Measurements from ENCODE around the gene FGG.

FGG gene

GRCh38 chr4:154579927-154580326 lies 32.5 kb downstream of the FGG start:
- TF ChIP-seq MYC (IDR thresholded peaks at IDR 0.05; ENCODE audit: low read depth, low read length), result no peak
- TF ChIP-seq CTCF (IDR thresholded peaks at IDR 0.05; ENCODE audit: low read depth, low read length), result no peak
- no peak for DNase-seq (ENCODE audit: low read depth)
- H3K4me3 ChIP-seq (ENCODE audit: low read depth, low read length), result no peak overlapping the region

GRCh38 chr4:154578919-154579318 lies 33.5 kb downstream of the FGG start:
- TF ChIP-seq POLR2A (IDR thresholded peaks at IDR 0.05; ENCODE audit: extremely low read depth, insufficient read length), result no peak
- TF ChIP-seq CTCF (IDR thresholded peaks at IDR 0.05; ENCODE audit: low read depth, low read length), result no peak
- TF ChIP-seq MYC (IDR thresholded peaks at IDR 0.05; ENCODE audit: low read depth, low read length), result no peak
- TF ChIP-seq MAX (IDR thresholded peaks at IDR 0.05; ENCODE audit: low read depth, low read length), result no peak
- no peak overlapping the region for H3K4me3 ChIP-seq (ENCODE audit: low read depth, low read length)
- DNase-seq (ENCODE audit: low read depth), result no peak

- no peak for TF ChIP-seq MAX (IDR thresholded peaks at IDR 0.05; ENCODE audit: low read depth, low read length)
- TF ChIP-seq MYC (IDR thresholded peaks at IDR 0.05; ENCODE audit: low read depth, low read length), result no peak
- TF ChIP-seq POLR2A (IDR thresholded peaks at IDR 0.05; ENCODE audit: extremely low read depth, insufficient read length), result no peak
- TF ChIP-seq CTCF (IDR thresholded peaks at IDR 0.05; ENCODE audit: low read depth, low read length), result no peak
- no peak overlapping the region for H3K4me3 ChIP-seq (ENCODE audit: low read depth, low read length)
- no peak for DNase-seq (ENCODE audit: low read depth)
Measured at GRCh38 chr4:154577324-154577723, 35.1 kb downstream of the FGG start.

- TF ChIP-seq MYC (IDR thresholded peaks at IDR 0.05; ENCODE audit: low read depth, low read length) (no peak), MAX (IDR thresholded peaks at IDR 0.05; ENCODE audit: low read depth, low read length) (no peak), POLR2A (IDR thresholded peaks at IDR 0.05; ENCODE audit: extremely low read depth, insufficient read length) (no peak), CTCF (IDR thresholded peaks at IDR 0.05; ENCODE audit: low read depth, low read length) (no peak)
- no peak for DNase-seq (ENCODE audit: low read depth)
- H3K4me3 ChIP-seq (ENCODE audit: low read depth, low read length), result no peak overlapping the region
Measured at GRCh38 chr4:154574311-154574710, 38.1 kb downstream of the FGG start.

GRCh38 chr4:154573190-154573870 lies 39.1 kb downstream of the FGG start:
- DNase-seq (ENCODE audit: low read depth), result no peak
- no peak overlapping the region for H3K4me3 ChIP-seq (ENCODE audit: low read depth, low read length)
- TF ChIP-seq POLR2A (IDR thresholded peaks at IDR 0.05; ENCODE audit: extremely low read depth, insufficient read length), result no peak
- TF ChIP-seq MAX (IDR thresholded peaks at IDR 0.05; ENCODE audit: low read depth, low read length), result no peak
- no peak for TF ChIP-seq MYC (IDR thresholded peaks at IDR 0.05; ENCODE audit: low read depth, low read length)
- no peak for TF ChIP-seq CTCF (IDR thresholded peaks at IDR 0.05; ENCODE audit: low read depth, low read length)

- no peak for TF ChIP-seq POLR2A (IDR thresholded peaks at IDR 0.05; ENCODE audit: extremely low read depth, insufficient read length)
- no peak for TF ChIP-seq MAX (IDR thresholded peaks at IDR 0.05; ENCODE audit: low read depth, low read length)
- TF ChIP-seq MYC (IDR thresholded peaks at IDR 0.05; ENCODE audit: low read depth, low read length), result no peak
- TF ChIP-seq CTCF (IDR thresholded peaks at IDR 0.05; ENCODE audit: low read depth, low read length), result no peak
- DNase-seq (ENCODE audit: low read depth), result no peak
- H3K4me3 ChIP-seq (ENCODE audit: low read depth, low read length), result no peak overlapping the region
Measured at GRCh38 chr4:154569584-154569983, 42.9 kb downstream of the FGG start.

Measured in NB4 (cell line).